Inflammatory macrophage (primary cell): ENCODE results near the gene NHP2.
"Not testable (repeated sequence)": the region's sequence is repeated elsewhere in the genome, so short reads cannot be mapped to it uniquely, and the experiment has no call there.

Experiments
- DNase-seq, 2 donors: peaks; one replicate each; pipeline ENCODE4 v3.0.0-alpha.2; 2020 to 2022

Gene NHP2

GRCh38 chr5:178130576-178131445 is 22.9 kb downstream of the NHP2 start, which contains the start of gene RMND5B:
Gene RMND5B, plus strand, starts transcription at chr5:178131014. Its CDS starts 7,106 bp downstream, at chr5:178138120.
- peak; percentile 82 to 85 for DNase-seq

DNA sequence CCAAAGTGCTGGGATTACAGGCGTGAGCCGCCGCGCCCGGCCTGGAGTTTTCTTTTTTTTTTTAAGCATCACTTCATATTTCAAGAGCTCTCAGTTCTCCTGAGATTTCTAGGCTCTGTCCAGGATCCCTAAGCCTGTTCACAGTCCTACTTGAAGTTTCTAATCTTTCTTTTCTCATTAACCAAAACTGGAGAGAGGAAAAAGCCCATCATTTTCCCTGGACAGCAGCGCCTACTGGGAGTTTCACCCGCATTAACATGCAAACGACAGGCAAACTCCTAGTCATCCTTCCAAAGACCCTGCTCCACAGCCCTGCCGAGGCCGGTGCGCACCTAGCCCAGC is 23.5 kb downstream of the NHP2 start:
- DNase-seq: not testable (repeated sequence)

DNA sequence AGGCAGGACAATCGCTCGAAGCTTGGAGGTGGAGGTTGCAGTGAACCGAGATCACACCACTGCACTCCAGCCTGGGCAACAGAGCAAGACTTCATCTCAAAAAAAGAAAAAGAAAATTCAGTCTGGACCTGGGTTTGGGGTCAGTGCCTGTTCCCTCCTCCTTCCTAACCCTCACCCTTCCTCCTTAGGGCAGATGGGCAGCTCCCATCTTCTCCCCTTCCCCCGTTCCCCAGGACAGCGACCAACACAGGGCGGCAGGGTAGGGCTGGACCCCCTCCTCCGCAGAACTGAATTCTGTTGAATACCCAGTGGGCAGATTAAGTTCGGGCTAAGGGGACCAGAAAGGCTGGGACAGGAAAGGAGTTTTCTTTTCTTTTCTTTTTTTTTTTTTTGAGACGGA is 24.4 kb downstream of the NHP2 start:
- DNase-seq: no peak

- DNase-seq: not testable (repeated sequence)
Observed at GRCh38 chr5:178127300-178128009, 26.2 kb downstream of the NHP2 start.

GRCh38 chr5:178126556-178126955 is 27.1 kb downstream of the NHP2 start:
- no peak for DNase-seq

DNA sequence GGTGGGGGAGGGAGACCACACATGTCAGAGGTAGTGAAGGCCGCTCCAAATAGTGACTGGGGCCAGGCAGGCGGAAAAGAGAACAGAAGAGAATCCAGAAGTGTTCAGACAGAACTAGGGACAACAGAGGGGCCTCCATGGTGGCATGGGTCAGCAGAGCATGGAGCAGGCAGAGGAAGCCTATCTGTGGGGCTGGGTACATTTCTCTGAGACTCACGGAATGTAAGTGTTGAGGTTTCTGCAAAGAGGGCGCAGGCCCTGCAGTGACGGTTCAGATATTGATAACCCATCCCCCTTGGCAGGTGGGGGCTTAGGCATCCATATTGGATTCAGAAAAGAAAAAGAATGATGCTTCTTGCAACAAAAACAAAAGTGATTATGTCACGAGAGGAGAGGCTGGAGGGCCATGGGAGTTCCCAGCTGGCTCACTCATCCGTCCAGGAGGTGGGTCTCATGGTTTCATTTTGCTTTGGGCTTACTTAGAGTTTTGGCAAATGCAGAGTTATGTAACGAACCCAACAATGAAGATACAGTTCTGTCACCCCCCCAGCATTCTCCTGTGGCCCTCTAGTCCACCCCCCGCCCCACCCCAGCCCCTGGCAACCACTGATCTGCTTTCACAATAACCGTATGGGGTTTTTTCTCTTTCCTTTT is 28.3 kb downstream of the NHP2 start:
- no peak for DNase-seq

DNA sequence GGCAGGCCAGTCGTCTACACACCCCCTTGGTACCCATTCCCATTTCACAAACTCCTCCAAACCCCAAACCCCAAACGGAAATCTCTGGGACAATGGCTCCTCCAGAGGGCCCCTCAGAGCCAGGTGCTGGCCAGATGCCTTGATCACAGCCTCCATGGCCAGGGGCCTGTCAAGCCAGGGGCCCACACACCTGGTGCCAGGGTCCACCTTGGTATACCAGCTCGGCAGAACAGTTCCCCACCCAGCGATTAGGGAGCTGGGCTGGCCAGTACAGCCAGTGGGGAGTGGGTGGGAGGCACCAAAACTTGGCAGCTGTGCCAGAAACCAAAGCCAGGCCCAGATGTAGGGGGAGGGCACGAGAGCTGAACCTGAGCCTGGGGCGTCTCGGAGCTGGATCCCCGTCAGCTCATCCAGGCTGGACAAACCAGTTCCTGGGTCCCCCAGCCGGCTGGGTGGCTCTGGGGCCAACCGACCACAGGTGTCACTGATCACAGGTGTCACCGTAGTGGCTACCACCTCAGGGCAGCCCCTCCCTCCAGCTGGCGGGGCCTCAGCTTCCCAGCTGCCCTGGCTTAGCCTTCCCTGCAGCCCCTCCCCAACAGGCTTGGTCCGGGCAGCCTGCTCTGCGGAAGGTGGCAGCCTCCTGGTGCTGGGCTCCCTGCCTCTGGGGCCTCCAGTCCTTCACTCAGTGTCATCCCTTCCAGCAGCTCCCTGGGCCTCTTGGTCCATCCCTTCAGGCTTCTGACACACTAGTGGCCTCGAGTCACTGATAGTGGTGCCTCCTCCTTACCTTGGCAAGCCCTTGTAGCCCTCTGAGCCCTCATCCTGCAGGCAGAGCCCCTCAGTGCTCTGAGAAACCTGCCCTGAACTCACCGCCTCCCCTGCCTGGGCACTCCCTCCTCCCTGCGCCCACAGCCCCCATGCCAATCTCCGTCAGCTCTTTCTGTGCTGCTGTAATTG is 29.4 kb downstream of the NHP2 start:
- no peak for DNase-seq

- DNase-seq: no peak
Observed at GRCh38 chr5:178123094-178123965, 30.4 kb downstream of the NHP2 start.

DNA sequence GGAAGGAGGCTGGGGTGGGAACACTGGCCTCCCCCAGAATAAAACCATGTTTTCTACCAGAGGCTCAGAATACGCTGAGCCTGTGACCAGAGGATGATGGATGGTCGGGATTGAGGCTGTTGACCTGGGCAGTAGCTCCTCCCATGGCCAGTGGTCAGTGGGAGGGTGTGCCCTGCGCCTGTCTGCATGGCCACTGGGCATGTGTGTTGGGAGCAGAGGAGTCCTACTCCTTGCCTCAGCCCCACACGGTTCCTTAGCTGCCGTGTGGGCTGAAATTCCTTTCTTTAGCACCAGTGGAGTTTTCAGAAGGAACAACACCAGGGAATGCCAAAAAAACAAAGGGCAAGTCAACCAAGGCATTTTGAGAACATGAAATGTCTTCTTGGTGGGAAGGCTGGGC is 31.3 kb downstream of the NHP2 start:
- DNase-seq: no peak

DNA sequence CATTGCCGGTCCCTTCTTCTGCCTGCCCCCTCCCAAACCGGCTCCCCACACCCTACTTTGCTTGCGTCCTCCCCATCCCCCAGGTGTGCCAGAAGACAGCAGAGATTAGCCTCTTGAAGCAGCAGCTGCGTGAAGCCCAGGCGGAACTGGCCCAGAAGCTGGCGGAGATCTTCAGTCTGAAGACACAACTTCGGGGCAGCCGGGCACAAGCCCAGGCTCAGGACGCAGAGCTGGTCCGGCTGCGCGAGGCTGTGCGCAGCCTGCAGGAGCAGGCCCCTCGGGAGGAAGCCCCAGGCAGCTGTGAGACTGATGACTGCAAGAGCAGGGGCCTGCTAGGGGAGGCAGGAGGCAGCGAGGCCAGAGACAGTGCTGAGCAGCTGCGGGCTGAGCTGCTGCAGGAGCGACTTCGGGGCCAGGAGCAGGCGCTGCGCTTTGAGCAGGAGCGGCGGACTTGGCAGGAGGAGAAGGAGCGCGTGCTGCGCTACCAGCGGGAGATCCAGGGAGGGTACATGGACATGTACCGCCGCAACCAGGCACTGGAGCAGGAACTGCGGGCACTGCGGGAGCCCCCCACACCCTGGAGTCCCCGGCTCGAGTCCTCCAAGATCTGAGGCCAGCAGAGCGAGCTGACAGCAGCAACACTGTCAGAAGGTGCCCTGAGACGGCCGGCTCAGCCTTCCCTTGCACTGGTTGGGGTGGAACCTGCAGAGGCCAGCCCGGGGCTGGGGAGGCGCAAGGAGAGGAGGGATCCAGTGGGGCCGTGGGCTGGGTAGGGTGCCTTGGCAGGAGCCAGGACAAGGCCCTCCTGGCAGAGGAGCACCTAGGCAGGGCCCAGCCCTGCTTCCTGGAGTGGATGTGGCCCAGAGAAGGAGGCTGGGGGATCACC is 32.1 kb downstream of the NHP2 start:
- no peak for DNase-seq

DNA sequence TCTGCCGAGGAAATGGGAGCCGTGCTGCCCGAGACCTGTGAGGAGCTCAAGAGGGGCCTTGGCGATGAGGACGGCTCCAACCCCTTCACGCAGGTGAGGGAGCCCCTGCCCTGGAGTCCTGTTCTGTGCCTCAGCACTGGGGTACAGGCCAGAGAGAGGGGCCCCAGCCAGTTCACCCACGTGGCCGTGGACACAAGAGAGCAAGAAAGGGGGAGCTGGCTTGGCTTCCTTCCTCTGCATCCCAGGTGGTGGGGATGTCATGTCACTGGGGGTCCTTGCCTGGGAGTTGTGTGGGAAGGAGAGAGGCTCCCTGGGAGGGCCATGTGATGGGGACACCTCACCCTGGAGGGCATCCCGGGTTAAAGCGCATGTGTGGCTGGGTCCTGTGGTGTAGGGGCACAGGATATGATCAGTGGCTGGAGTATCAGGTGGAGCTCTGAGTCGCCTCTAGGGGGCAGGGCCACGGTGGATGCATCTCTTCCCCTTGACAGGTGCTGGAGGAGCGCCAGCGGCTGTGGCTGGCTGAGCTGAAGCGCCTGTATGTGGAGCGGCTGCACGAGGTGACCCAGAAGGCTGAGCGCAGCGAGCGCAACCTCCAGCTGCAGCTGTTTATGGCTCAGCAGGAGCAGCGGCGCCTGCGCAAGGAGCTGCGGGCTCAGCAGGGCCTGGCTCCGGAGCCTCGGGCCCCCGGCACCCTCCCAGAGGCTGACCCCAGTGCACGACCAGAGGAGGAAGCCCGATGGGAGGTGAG is 32.9 kb downstream of the NHP2 start:
- DNase-seq: peak; percentile 8 to 40

DNA sequence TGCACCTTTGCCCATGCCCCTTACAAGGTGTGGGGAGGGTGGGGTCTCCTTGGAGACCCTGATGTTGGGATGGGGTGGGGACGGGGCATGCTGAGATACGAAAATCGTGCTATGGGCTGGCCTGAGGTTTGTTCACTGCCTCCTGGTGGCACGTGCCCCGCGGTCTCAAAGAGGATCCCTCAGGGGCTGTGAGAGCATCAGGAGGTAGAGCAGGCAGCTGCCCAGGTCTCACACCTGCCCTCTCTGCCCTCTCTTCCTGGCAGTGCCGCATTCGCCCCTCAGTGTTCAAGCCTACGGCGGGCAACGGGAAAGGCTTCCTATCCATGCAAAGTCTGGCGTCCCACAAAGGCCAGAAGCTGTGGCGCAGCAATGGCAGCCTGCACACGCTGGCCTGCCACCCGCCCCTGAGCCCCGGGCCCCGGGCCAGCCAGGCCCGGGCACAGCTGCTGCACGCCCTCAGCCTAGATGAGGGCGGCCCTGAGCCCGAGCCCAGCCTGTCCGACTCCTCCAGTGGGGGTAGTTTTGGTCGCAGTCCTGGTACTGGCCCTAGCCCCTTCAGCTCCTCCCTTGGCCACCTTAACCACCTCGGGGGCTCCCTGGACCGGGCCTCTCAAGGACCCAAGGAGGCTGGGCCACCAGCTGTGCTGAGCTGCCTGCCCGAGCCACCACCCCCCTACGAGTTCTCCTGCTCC is 33.6 kb downstream of the NHP2 start:
- DNase-seq: no peak

DNA sequence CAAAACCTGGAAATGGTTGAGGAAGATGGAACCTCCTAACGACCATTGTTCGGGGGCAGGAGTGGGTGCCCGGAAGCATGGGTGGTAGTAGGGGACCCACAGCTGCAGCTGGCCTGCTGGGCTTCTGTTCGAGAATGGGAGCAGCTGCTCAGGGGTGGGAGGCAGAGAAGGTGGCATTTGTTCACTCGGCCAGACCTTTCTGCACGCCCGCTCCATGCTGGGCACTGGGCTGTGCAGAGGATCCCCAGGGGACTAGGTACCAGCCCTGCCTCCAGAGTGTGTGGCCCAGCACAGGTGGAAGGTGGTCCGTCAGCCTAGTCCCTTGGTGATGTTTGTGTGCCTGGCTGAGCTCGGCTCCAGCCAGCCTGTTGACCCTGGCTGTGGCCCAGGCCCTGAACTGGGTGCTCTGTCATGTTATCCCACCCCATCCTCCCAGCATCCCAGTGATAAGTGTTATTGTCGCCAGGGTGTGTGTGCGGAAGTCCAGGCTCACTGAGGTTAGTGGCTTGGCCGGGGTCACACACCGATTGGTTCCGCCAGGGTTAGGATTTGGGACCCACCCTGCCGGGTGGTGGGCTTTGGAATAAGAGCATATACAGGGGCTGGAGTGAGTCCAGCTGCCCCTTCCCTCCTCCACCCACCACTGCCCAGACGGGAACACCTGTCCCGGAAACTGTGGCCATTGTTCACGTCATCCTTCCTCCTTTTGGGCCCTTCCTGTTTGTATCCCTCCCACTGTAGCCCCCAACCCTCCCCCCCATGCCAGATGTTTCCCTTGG is 35.6 kb downstream of the NHP2 start:
- DNase-seq: no peak

DNA sequence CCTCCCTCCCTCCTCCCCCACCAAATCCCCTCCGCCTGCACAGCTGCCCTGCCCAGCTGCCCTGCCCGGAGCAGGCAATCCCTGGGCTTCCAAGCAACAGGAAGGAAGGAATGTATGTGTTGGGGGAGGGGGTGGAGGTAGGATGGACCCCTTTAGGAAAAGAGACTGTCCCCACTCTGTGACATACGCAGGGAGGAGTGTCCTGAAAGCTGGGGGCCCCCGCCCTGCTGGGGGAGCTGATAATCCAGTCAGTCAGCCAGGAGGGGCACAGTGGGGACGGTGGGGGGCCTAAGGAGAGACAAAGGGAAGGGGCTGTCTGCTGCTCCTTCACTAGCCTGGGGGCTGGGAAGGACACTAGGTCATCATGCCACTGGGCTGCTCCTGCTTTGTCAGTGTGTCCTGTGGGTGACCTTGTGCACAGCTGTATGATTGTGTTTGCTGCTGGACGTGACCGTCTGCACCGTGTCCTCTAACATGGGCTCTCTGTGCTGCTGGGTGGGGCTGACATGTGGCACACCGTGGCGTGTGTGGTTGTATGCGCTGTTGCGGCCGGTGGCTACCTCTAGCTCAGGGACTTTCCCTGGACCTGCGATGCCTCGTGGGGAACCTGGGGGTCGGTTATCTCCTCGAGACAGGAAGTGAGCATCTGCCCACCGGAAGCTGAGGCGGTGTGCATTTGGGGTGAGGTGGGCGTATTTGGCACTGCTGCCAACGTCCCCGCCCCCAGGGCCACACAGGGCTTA is 37.4 kb downstream of the NHP2 start:
- DNase-seq: peak in 1 of 2 donors; percentile 21

- DNase-seq: no peak
Observed at GRCh38 chr5:178115814-178116142, 37.9 kb downstream of the NHP2 start.

- DNase-seq: no peak
Observed at GRCh38 chr5:178115136-178115813, 38.4 kb downstream of the NHP2 start.
